HG03139 (cell line): ENCODE measurements around the gene LOXL3.
A peak's percentile ranks its signal among the peaks of the same experiment; 100 is the strongest.

ENCODE experiments used
- ATAC-seq: cut with Tn5 transposase; IDR thresholded peaks from one replicate; pipeline ENCODE4 v1.9.1; 2021; ENCODE audit not compliant: unreplicated experiment

The LOXL3 gene

GRCh38 chr2:74553892-74554819 lies at the start of gene LOXL3, which contains the start of gene DOK1:
Gene LOXL3 (minus strand): TSS chr2:74553942. CDS start chr2:74552634, 1,308 bp downstream.
Gene DOK1 (plus strand): TSS chr2:74554720. CDS start chr2:74554755, 35 bp downstream.
- peak; percentile 45 for ATAC-seq

- ATAC-seq, result no peak
Measured at GRCh38 chr2:74602586-74603281, 49.0 kb upstream of the LOXL3 start.

- ATAC-seq, result no peak
Measured at GRCh38 chr2:74599676-74600075, 45.9 kb upstream of the LOXL3 start.

- no peak for ATAC-seq
Measured at GRCh38 chr2:74597410-74597809, 43.7 kb upstream of the LOXL3 start.

- ATAC-seq, result no peak
Measured at GRCh38 chr2:74596584-74596983, 42.8 kb upstream of the LOXL3 start.

- ATAC-seq, result no peak
Measured at GRCh38 chr2:74593826-74594772, 40.4 kb upstream of the LOXL3 start.

- ATAC-seq, result no peak
Measured at GRCh38 chr2:74588664-74589063, 34.9 kb upstream of the LOXL3 start.

- peak; percentile 64 for ATAC-seq
Measured at GRCh38 chr2:74587664-74588277, 34.0 kb upstream of the LOXL3 start.

- peak; percentile 44 for ATAC-seq
Measured at GRCh38 chr2:74585406-74586185, 31.9 kb upstream of the LOXL3 start.

GRCh38 chr2:74584088-74584645 lies 30.4 kb upstream of the LOXL3 start:
- no peak for ATAC-seq

- no peak for ATAC-seq
Measured at GRCh38 chr2:74583504-74583903, 29.8 kb upstream of the LOXL3 start.

- ATAC-seq, result no peak
Measured at GRCh38 chr2:74582184-74582583, 28.4 kb upstream of the LOXL3 start.

GRCh38 chr2:74581463-74581862 lies 27.7 kb upstream of the LOXL3 start:
- no peak for ATAC-seq

- no peak for ATAC-seq
Measured at GRCh38 chr2:74578408-74578807, 24.7 kb upstream of the LOXL3 start.

GRCh38 chr2:74577448-74577847 lies 23.7 kb upstream of the LOXL3 start:
- no peak for ATAC-seq

- no peak for ATAC-seq
Measured at GRCh38 chr2:74576863-74577229, 23.1 kb upstream of the LOXL3 start.

- ATAC-seq, result no peak
Measured at GRCh38 chr2:74576211-74576862, 22.6 kb upstream of the LOXL3 start.

GRCh38 chr2:74575320-74575719 lies 21.6 kb upstream of the LOXL3 start:
- no peak for ATAC-seq
